Measurements from ENCODE around the gene PLPPR1.
"Not testable (repeated sequence)": the region's sequence is repeated elsewhere in the genome, so short reads cannot be mapped to it uniquely, and the experiment has no call there.

Gene PLPPR1

GRCh38 chr9:101039581-101039980, 11.1 kb downstream of the PLPPR1 start:
- H3K36me3 ChIP-seq (ENCODE audit: control insufficient read depth in 1 of 2, insufficient read depth in 2 of 2, low read length in 2 of 2); H3K4me1 ChIP-seq (ENCODE audit: control insufficient read depth in 1 of 2, insufficient read depth in 2 of 2, low read length in 2 of 2); H3K4me2 ChIP-seq (ENCODE audit: low read length); H3K4ac ChIP-seq (ENCODE audit: low read depth, low read length); H3K18ac ChIP-seq (ENCODE audit: low read length); H2AK5ac ChIP-seq (ENCODE audit: low read length); H3K4me3 ChIP-seq (ENCODE audit: low read depth, low read length); H3K23ac ChIP-seq (ENCODE audit: low read length); H3K27me3 ChIP-seq (ENCODE audit: insufficient read depth, low read length); H3K79me1 ChIP-seq (ENCODE audit: low read length); H4K91ac ChIP-seq (ENCODE audit: low read depth, low read length); H2BK5ac ChIP-seq (ENCODE audit: low read depth, low read length, poor library complexity); H3K27ac ChIP-seq (ENCODE audit: low read depth, low read length); H2AFZ ChIP-seq (ENCODE audit: insufficient read depth, low read length, poor library complexity); H3K79me2 ChIP-seq (ENCODE audit: control insufficient read depth, insufficient read depth, low read length, poor library complexity); H2BK12ac ChIP-seq (ENCODE audit: low read length); H3K9ac ChIP-seq (ENCODE audit: low read length); H4K12ac ChIP-seq (ENCODE audit: low read depth, low read length); DNase-seq; H3K9me3 ChIP-seq (ENCODE audit: insufficient read depth, low read depth, low read length); H3K14ac ChIP-seq (ENCODE audit: low read length); H2BK120ac ChIP-seq (ENCODE audit: insufficient read depth, low read length, poor library complexity); H4K8ac ChIP-seq (ENCODE audit: low read depth, low read length): not testable (repeated sequence)
- WGBS (ENCODE audit: extremely low coverage, insufficient coverage, insufficient read length), result no CpG with 5 or more reads among the region's 7 CpGs

- H4K91ac ChIP-seq (ENCODE audit: low read depth, low read length), result no peak overlapping the region
- H3K36me3 ChIP-seq (ENCODE audit: control insufficient read depth in 1 of 2, insufficient read depth in 2 of 2, low read length in 2 of 2), result no peaks in the 10 kb centered on the region
- H3K27ac ChIP-seq (ENCODE audit: low read depth, low read length), result no peak overlapping the region
- no peak overlapping the region for H3K9ac ChIP-seq (ENCODE audit: low read length)
- no peak overlapping the region for H3K18ac ChIP-seq (ENCODE audit: low read length)
- H3K4ac ChIP-seq (ENCODE audit: low read depth, low read length), result no peak overlapping the region
- H3K9me3 ChIP-seq (ENCODE audit: insufficient read depth, low read depth, low read length), result no peaks in the 10 kb centered on the region
- no peak overlapping the region for H2BK5ac ChIP-seq (ENCODE audit: low read depth, low read length, poor library complexity)
- no peak overlapping the region for H3K14ac ChIP-seq (ENCODE audit: low read length)
- no peak overlapping the region for H2AK5ac ChIP-seq (ENCODE audit: low read length)
- H3K27me3 ChIP-seq (ENCODE audit: insufficient read depth, low read length), result no peaks in the 10 kb centered on the region
- H3K79me1 ChIP-seq (ENCODE audit: low read length), result no peaks in the 10 kb centered on the region
- no CpG with 5 or more reads among the region's 4 CpGs for WGBS (ENCODE audit: extremely low coverage, insufficient coverage, insufficient read length)
- H3K4me3 ChIP-seq (ENCODE audit: low read depth, low read length), result no peak overlapping the region
- H4K12ac ChIP-seq (ENCODE audit: low read depth, low read length), result no peak overlapping the region
- no peak overlapping the region for H2AFZ ChIP-seq (ENCODE audit: insufficient read depth, low read length, poor library complexity)
- H2BK12ac ChIP-seq (ENCODE audit: low read length), result no peak overlapping the region
- DNase-seq, result no peak
- no peak overlapping the region for H4K8ac ChIP-seq (ENCODE audit: low read depth, low read length)
- H2BK120ac ChIP-seq (ENCODE audit: insufficient read depth, low read length, poor library complexity), result no peak overlapping the region
- H3K4me2 ChIP-seq (ENCODE audit: low read length), result no peak overlapping the region
- no peaks in the 10 kb centered on the region for H3K4me1 ChIP-seq (ENCODE audit: control insufficient read depth in 1 of 2, insufficient read depth in 2 of 2, low read length in 2 of 2)
- H3K23ac ChIP-seq (ENCODE audit: low read length), result no peak overlapping the region
- H3K79me2 ChIP-seq (ENCODE audit: control insufficient read depth, insufficient read depth, low read length, poor library complexity), result no peaks in the 10 kb centered on the region
Measured at GRCh38 chr9:101047848-101048397, 19.4 kb downstream of the PLPPR1 start.

GRCh38 chr9:101050650-101051049, 22.1 kb downstream of the PLPPR1 start:
- WGBS (ENCODE audit: extremely low coverage, insufficient coverage, insufficient read length), result no CpG with 5 or more reads among the region's 3 CpGs

GRCh38 chr9:101054657-101055056, 26.1 kb downstream of the PLPPR1 start:
- DNase-seq, result no peak
- no CpG with 5 or more reads among the region's 8 CpGs for WGBS (ENCODE audit: extremely low coverage, insufficient coverage, insufficient read length)
- no peak overlapping the region for H3K18ac ChIP-seq (ENCODE audit: low read length)

More at GRCh38 chr9:101050650-101051049, 22.1 kb downstream of the PLPPR1 start:
- Histone ChIP-seq H4K91ac (ENCODE audit: low read depth, low read length) (no peak overlapping the region), H3K4me3 (ENCODE audit: low read depth, low read length) (no peak overlapping the region), H4K8ac (ENCODE audit: low read depth, low read length) (no peak overlapping the region), H2BK5ac (ENCODE audit: low read depth, low read length, poor library complexity) (no peak overlapping the region), H3K4ac (ENCODE audit: low read depth, low read length) (no peak overlapping the region), H3K4me1 (ENCODE audit: control insufficient read depth in 1 of 2, insufficient read depth in 2 of 2, low read length in 2 of 2) (no peaks in the 10 kb centered on the region), H3K27me3 (ENCODE audit: insufficient read depth, low read length) (no peaks in the 10 kb centered on the region), H2BK120ac (ENCODE audit: insufficient read depth, low read length, poor library complexity) (no peak overlapping the region), H3K9ac (ENCODE audit: low read length) (no peak overlapping the region), H3K4me2 (ENCODE audit: low read length) (no peak overlapping the region), H2BK12ac (ENCODE audit: low read length) (no peak overlapping the region), H3K79me2 (ENCODE audit: control insufficient read depth, insufficient read depth, low read length, poor library complexity) (no peaks in the 10 kb centered on the region), H2AK5ac (ENCODE audit: low read length) (no peak overlapping the region), H3K27ac (ENCODE audit: low read depth, low read length) (no peak overlapping the region), H3K36me3 (ENCODE audit: control insufficient read depth in 1 of 2, insufficient read depth in 2 of 2, low read length in 2 of 2) (no peaks in the 10 kb centered on the region), H3K14ac (ENCODE audit: low read length) (no peak overlapping the region), H2AFZ (ENCODE audit: insufficient read depth, low read length, poor library complexity) (no peak overlapping the region), H3K9me3 (ENCODE audit: insufficient read depth, low read depth, low read length) (no peaks in the 10 kb centered on the region), H3K18ac (ENCODE audit: low read length) (no peak overlapping the region), H3K79me1 (ENCODE audit: low read length) (no peaks in the 10 kb centered on the region), H3K23ac (ENCODE audit: low read length) (no peak overlapping the region), H4K12ac (ENCODE audit: low read depth, low read length) (no peak overlapping the region)
- no peak for DNase-seq

More at GRCh38 chr9:101054657-101055056, 26.1 kb downstream of the PLPPR1 start:
- no peaks in the 10 kb centered on the region for H3K36me3 ChIP-seq (ENCODE audit: control insufficient read depth in 1 of 2, insufficient read depth in 2 of 2, low read length in 2 of 2)
- H4K8ac ChIP-seq (ENCODE audit: low read depth, low read length), result no peak overlapping the region
- H2AK5ac ChIP-seq (ENCODE audit: low read length), result no peak overlapping the region
- H3K4me1 ChIP-seq (ENCODE audit: control insufficient read depth in 1 of 2, insufficient read depth in 2 of 2, low read length in 2 of 2), result no peaks in the 10 kb centered on the region
- no peaks in the 10 kb centered on the region for H3K9me3 ChIP-seq (ENCODE audit: insufficient read depth, low read depth, low read length)
- no peak overlapping the region for H3K4me3 ChIP-seq (ENCODE audit: low read depth, low read length)
- H4K12ac ChIP-seq (ENCODE audit: low read depth, low read length), result no peak overlapping the region
- H2BK5ac ChIP-seq (ENCODE audit: low read depth, low read length, poor library complexity), result no peak overlapping the region
- H3K14ac ChIP-seq (ENCODE audit: low read length), result no peak overlapping the region
- H3K27me3 ChIP-seq (ENCODE audit: insufficient read depth, low read length), result no peaks in the 10 kb centered on the region
- H3K4me2 ChIP-seq (ENCODE audit: low read length), result no peak overlapping the region
- H2AFZ ChIP-seq (ENCODE audit: insufficient read depth, low read length, poor library complexity), result no peak overlapping the region
- H3K27ac ChIP-seq (ENCODE audit: low read depth, low read length), result no peak overlapping the region
- H2BK120ac ChIP-seq (ENCODE audit: insufficient read depth, low read length, poor library complexity), result no peak overlapping the region
- no peak overlapping the region for H3K23ac ChIP-seq (ENCODE audit: low read length)
- no peak overlapping the region for H3K9ac ChIP-seq (ENCODE audit: low read length)
- H3K4ac ChIP-seq (ENCODE audit: low read depth, low read length), result no peak overlapping the region
- no peak overlapping the region for H2BK12ac ChIP-seq (ENCODE audit: low read length)
- no peak overlapping the region for H4K91ac ChIP-seq (ENCODE audit: low read depth, low read length)
- H3K79me2 ChIP-seq (ENCODE audit: control insufficient read depth, insufficient read depth, low read length, poor library complexity), result no peaks in the 10 kb centered on the region
- H3K79me1 ChIP-seq (ENCODE audit: low read length), result no peaks in the 10 kb centered on the region
